ENCODE data around the gene GOSR2. TPM values are rescaled to one million over a fixed set of nuclear protein-coding genes. Genes with fewer than 3 reads are reported as not detected.

Gene GOSR2
- total and polyA plus RNA-seq, 2 of the 4 experiments (the other 2 are of a cell fraction), result 63.4 to 75.6 TPM

DNA sequence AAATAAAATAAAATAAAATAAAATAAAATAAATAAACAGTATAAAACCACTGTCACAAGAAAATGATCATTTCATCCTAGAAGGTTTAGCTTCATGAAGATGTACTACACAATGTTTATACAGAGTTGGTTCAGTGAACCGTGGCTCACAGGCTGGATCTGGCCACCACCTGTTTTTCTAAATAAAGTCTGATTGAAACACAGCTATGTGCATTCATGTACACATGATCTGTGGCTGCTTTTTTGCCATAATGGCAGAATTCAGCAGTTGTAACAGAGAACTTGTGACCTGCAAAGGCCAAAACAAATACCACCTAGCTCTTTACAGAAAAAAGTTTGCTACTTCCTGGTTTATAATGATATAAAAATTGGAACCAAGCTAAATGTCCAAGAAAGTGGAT lies 68.7 kb downstream of the GOSR2 start:
- no peak overlapping the region for H3K27ac ChIP-seq (ENCODE audit: insufficient read depth, low read length)
- H3K36me3 ChIP-seq (ENCODE audit: control insufficient read depth, insufficient read depth, low read length), result no peaks in the 10 kb centered on the region
- POLR2A ChIA-PET (ENCODE audit: unreplicated experiment), result no interaction called here
- no peak overlapping the region for H2BK15ac ChIP-seq (ENCODE audit: low read depth, low read length)
- no peak overlapping the region for H3K56ac ChIP-seq (ENCODE audit: extremely low read depth, insufficient read depth, low read length)
- ATAC-seq (ENCODE audit: low read depth) (no peak), DNase-seq (no peak)
- no peak overlapping the region for H3K4me2 ChIP-seq (ENCODE audit: low read depth, low read length)
- H3K4me3 ChIP-seq (ENCODE audit: insufficient read depth, low read depth, low read length), result no peak overlapping the region
- H3K14ac ChIP-seq (replicated peaks; ENCODE audit: low read depth, low read length), result no peak overlapping the region
- no peak overlapping the region for H2AFZ ChIP-seq (replicated peaks; ENCODE audit: low read length, poor library complexity)
- no peak overlapping the region for H2BK120ac ChIP-seq (ENCODE audit: low read depth, low read length)
- no peak overlapping the region for H4K91ac ChIP-seq (ENCODE audit: insufficient read depth, low read depth, low read length)
- no peaks in the 10 kb centered on the region for H4K20me1 ChIP-seq (ENCODE audit: insufficient read depth, low read length)
- dilution Hi-C loops (cut with HindIII; ENCODE audit: low sequenced_read_pairs, unreplicated experiment) (no loop called here), in situ Hi-C loops (cut with MboI; ENCODE audit: low sequenced_read_pairs) (no loop called here), intact Hi-C loops (cut with micrococcal nuclease) (no loop called here)
- no CpG with 5 or more reads among the region's 1 CpG for WGBS, 2 experiments (ENCODE audit: extremely low coverage in 2 of 2, insufficient read length in 1 of 2)
- H3K9ac ChIP-seq (ENCODE audit: low read depth, low read length), result no peak overlapping the region
- H3K4ac ChIP-seq (ENCODE audit: low read depth, low read length), result no peak overlapping the region
- H3K9me3 ChIP-seq (ENCODE audit: control insufficient read depth, insufficient read depth, low read length), result no peaks in the 10 kb centered on the region
- BruUV-seq (replicated peaks), result no TSS peak
- H2AK5ac ChIP-seq (ENCODE audit: low read depth, low read length), result no peak overlapping the region
- no peaks in the 10 kb centered on the region for H3K79me1 ChIP-seq (ENCODE audit: low read depth in 1 of 2, low read length in 2 of 2)
- H2BK20ac ChIP-seq (ENCODE audit: low read depth, low read length), result no peak overlapping the region
- no peak overlapping the region for H2AK9ac ChIP-seq (replicated peaks; ENCODE audit: low read depth, low read length, poor library complexity)
- no peak for TF ChIP-seq MAFK (IDR thresholded peaks at IDR 0.05; ENCODE audit: low read depth, low read length)
- TF ChIP-seq, protein P1, sequence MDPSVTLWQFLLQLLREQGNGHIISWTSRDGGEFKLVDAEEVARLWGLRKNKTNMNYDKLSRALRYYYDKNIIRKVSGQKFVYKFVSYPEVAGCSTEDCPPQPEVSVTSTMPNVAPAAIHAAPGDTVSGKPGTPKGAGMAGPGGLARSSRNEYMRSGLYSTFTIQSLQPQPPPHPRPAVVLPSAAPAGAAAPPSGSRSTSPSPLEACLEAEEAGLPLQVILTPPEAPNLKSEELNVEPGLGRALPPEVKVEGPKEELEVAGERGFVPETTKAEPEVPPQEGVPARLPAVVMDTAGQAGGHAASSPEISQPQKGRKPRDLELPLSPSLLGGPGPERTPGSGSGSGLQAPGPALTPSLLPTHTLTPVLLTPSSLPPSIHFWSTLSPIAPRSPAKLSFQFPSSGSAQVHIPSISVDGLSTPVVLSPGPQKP (IDR thresholded peaks at IDR 0.05; ENCODE audit: borderline replicate concordance, low read depth, low read length), result no peak
- no peak for TF ChIP-seq MXI1 (IDR thresholded peaks at IDR 0.05; ENCODE audit: borderline replicate concordance, low read depth, low read length)
- no peak for TF ChIP-seq NFE2L2 (IDR thresholded peaks at IDR 0.05; ENCODE audit: low read depth, low read length)
- no peak for TF ChIP-seq MAZ (IDR thresholded peaks at IDR 0.05; ENCODE audit: borderline replicate concordance, low read depth, low read length)
- H3K4me1 ChIP-seq (ENCODE audit: control insufficient read depth, insufficient read depth, low read length), result no peaks in the 10 kb centered on the region
- H2BK5ac ChIP-seq (ENCODE audit: low read depth, low read length, poor library complexity, severe bottlenecking), result no peak overlapping the region
- no peak overlapping the region for H4K5ac ChIP-seq (ENCODE audit: low read depth, low read length)
- no peak overlapping the region for H4K8ac ChIP-seq (ENCODE audit: low read depth in 2 of 2, low read length in 2 of 2)
- H3K18ac ChIP-seq (ENCODE audit: low read depth, low read length), result no peak overlapping the region
- H3K23ac ChIP-seq (ENCODE audit: low read depth, low read length), result no peak overlapping the region
- CTCF ChIA-PET, result interaction anchor here (0.6 kb wide), 2 partner anchors 61 to 152 kb away, joined by 3 to 4 read pairs; no protein-coding TSS in a partner anchor
- H3K27me3 ChIP-seq (ENCODE audit: control insufficient read depth, insufficient read depth, low read length), result peaks cover 22% of the 10 kb centered on the region
- no peaks in the 10 kb centered on the region for H3K9me1 ChIP-seq (ENCODE audit: insufficient read depth, low read length)

Small RNA genes within 50 kb of the gene (microRNA-seq; reads per million reads assigned to microRNA genes)
- gene MIR5089 (ENCODE audit: insufficient read depth in 1 of 2, insufficient read length in 1 of 2, unreplicated experiment in 1 of 2) (0 reads per million in 2 experiments), gene RNU6ATAC3P (ENCODE audit: insufficient read depth, insufficient read length) (not detected)

Small RNA genes within 50 kb of the gene (small RNA-seq; reads per million reads assigned to genes)
- gene MIR5089 (0 reads per million in 5 experiments), gene RNU6ATAC3P (0 to 1.2 (median 0) reads per million in 5 experiments)

Other genes starting within 250 kb of the GOSR2 start
- 0.56 and 0.72 TPM in 2 replicates for gene WNT3, start 104.5 kb upstream of the GOSR2 start, total RNA-seq (2012; rRNA removed)
- gene WNT3, start 104.5 kb upstream of the GOSR2 start, polyA plus RNA-seq (2012; rRNA removed), result 0.99 and 1.0 TPM in 2 replicates
- not detected in 2 replicates for gene WNT9B, start 71.6 kb upstream of the GOSR2 start, total RNA-seq (2012; rRNA removed)
- not detected in 2 replicates for gene WNT9B, start 71.6 kb upstream of the GOSR2 start, polyA plus RNA-seq (2012; rRNA removed)
- not detected in 2 replicates for gene RPRML, start 56.1 kb downstream of the GOSR2 start, total RNA-seq (2012; rRNA removed)
- gene RPRML, start 56.1 kb downstream of the GOSR2 start, polyA plus RNA-seq (2012; rRNA removed), result not detected in 2 replicates